Activated CD8-positive, alpha-beta T cell treated with anti-CD3 and anti-CD28 coated beads, Interleukin-2, amount 10 ng/mL, durations not matched to agents 7 days and 5 days (primary cell): Measurements from ENCODE around the gene LMAN1L. TPM values are rescaled to one million over a fixed set of nuclear protein-coding genes. Genes with fewer than 3 reads are reported as not detected.

Experiments
- ATAC-seq: fragments of 150-1000 bp; cut with Tn5 transposase; one replicate; pipeline ENCODE4 v1.10.0; 2021; ENCODE audit warnings: moderate library complexity
- CTCF ChIA-PET: fragments of 350-600 bp; sonication (Branson Sonifier 250); formaldehyde crosslinking; loops from one replicate; lab custom pipeline; 2021; ENCODE audit warnings: antibody characterized with exemption; lab: Charles Lee
- POLR2A ChIA-PET: fragments of 350-600 bp; sonication (Branson Sonifier 250); formaldehyde crosslinking; loops from one replicate; lab custom pipeline; 2021; ENCODE audit warnings: antibody characterized with exemption; lab: Charles Lee
- DNase-seq: peaks from one replicate; pipeline ENCODE4 v3.0.0-alpha.2; 2020
- H3K27ac Mint-ChIP-seq: one replicate; pipeline ENCODE4 v1.8.0; 2021; ENCODE audit warnings: mild to moderate bottlenecking, mixed read lengths
- H3K27me3 Mint-ChIP-seq: one replicate; pipeline ENCODE4 v1.8.0; 2021; ENCODE audit warnings: low read depth, mixed read lengths
- H3K36me3 Mint-ChIP-seq: one replicate; pipeline ENCODE4 v1.8.0; 2021; ENCODE audit warnings: low read depth, mixed read lengths
- H3K4me1 Mint-ChIP-seq: one replicate; pipeline ENCODE4 v1.8.0; 2021; ENCODE audit warnings: low read depth, mixed read lengths
- H3K4me3 Mint-ChIP-seq: one replicate; pipeline ENCODE4 v1.8.0; 2021; ENCODE audit warnings: mild to moderate bottlenecking, mixed read lengths
- H3K9me3 Mint-ChIP-seq: one replicate; pipeline ENCODE4 v1.8.0; 2022; ENCODE audit warnings: mixed read lengths; ENCODE audit not compliant: insufficient read depth
- total RNA-seq, 2 experiments: library from RNA; stranded (reverse); gene quantifications; one replicate each; pipeline ENCODE4 v1.2.3, GENCODE V29; 2021

LMAN1L gene
- total RNA-seq, 2 experiments from 2014 or later, result 0.47 to 1.0 TPM

DNA sequence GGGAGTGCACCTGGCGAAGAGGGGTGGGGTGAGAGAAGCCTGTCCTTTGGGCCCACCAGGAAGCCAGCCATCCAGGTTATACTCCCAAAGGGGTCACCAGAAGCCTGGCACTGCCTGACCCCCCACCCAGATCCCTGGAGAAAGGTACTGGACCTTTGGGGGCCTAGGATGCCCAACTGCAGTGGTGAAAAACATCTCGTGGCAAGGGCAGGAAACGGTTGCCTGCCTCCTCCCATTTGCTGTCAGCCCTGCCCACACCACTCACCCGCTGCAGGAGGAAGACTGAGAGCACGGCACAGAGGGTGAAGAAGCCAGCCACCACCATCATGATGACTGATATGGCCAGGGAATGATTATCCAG is 32.6 kb downstream of the LMAN1L start:
- ChIA-PET CTCF (interaction anchor here (0.6 to 8.4 kb wide), 15 partner anchors 13 to 210 kb away, joined by 3 to 75 read pairs (median 5); partner anchors contain the start of genes COX5A, FAM219B and SCAMP2), POLR2A (interaction anchor here (0.6 to 3.4 kb wide), 14 partner anchors 13 to 457 kb away, joined by 3 to 24 read pairs (median 4); partner anchors contain the start of genes COX5A, CPLX3, CSK and MPI)
- Mint-ChIP-seq H3K36me3 (peaks cover 64% of the 10 kb centered on the region), H3K9me3 (no peaks in the 10 kb centered on the region), H3K4me1 (peaks cover 49% of the 10 kb centered on the region), H3K27me3 (no peaks in the 10 kb centered on the region), H3K27ac (peak overlapping the region; percentile 93), H3K4me3 (peak overlapping the region; percentile 46)
- ATAC-seq (peak; percentile 54), DNase-seq (peak; percentile 80)

DNA sequence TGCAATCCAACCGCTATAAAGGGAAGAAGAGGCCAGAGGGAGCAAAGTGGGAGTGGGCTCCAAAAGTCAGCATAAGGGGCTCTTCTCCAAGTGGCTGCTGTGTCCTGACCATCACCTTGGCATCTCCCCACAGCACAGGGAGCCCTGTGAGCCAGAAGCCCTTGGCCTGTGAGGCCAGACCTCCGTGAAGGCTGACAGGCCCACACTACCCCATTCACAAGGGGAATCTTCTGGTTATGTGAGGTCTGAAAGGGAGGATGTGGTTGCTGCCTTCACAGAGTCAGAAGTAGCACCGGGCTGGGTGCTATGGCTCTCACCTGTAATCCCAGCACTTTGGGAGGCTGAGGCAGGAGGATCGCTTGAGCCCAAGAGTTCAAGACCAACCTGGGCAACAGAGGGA is 32.9 kb downstream of the LMAN1L start:
- CTCF ChIA-PET, result interaction anchor here (0.9 to 8.4 kb wide), 7 partner anchors 22 to 211 kb away, joined by 3 to 75 read pairs (median 5); no protein-coding TSS in a partner anchor
- Mint-ChIP-seq H3K27me3 (no peaks in the 10 kb centered on the region), H3K4me3 (peak overlapping the region; percentile 46), H3K27ac (peak overlapping the region; percentile 93), H3K36me3 (peaks cover 64% of the 10 kb centered on the region), H3K4me1 (peaks cover 49% of the 10 kb centered on the region), H3K9me3 (no peaks in the 10 kb centered on the region)
- POLR2A ChIA-PET, result interaction anchor here (0.6 to 3.4 kb wide), 7 partner anchors 24 to 457 kb away, joined by 3 to 24 read pairs (median 3); partner anchors contain the start of genes COX5A, MPI and PPCDC
- DNase-seq (peak; percentile 63), ATAC-seq (peak; percentile 15)

DNA sequence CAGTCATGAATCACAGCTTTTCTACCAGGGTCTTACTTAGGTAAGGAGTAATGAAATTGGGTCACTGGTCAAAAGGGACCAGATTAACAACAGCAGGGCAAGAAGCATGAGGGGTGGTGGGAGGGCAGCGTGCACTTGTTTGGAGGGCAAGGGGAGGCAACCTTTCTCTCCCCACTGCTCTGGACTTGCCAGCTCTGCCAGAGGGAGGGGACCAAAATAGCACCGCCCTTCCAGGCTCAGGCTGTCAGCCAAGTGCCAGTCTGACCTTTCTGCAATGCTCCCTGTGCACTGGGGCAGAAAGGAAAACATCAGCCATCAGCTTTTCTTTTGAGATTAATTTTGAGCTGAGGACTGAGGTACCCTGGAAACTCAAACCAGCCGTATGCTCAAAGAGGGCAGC is 34.8 kb downstream of the LMAN1L start:
- Mint-ChIP-seq H3K4me1 (peaks cover 32% of the 10 kb centered on the region), H3K4me3 (no peak overlapping the region), H3K27ac (peak overlapping the region; percentile 67), H3K36me3 (peaks cover 60% of the 10 kb centered on the region), H3K27me3 (no peaks in the 10 kb centered on the region), H3K9me3 (no peaks in the 10 kb centered on the region)
- CTCF ChIA-PET, result interaction anchor here (2.3 to 8.4 kb wide), 3 partner anchors 23 to 79 kb away, joined by 6 to 75 read pairs (median 26); no protein-coding TSS in a partner anchor
- DNase-seq (no peak), ATAC-seq (no peak)
- POLR2A ChIA-PET, result interaction anchor here (2.4 kb wide), 1 partner anchor 11 kb away, joined by 8 read pairs; no protein-coding TSS in a partner anchor

DNA sequence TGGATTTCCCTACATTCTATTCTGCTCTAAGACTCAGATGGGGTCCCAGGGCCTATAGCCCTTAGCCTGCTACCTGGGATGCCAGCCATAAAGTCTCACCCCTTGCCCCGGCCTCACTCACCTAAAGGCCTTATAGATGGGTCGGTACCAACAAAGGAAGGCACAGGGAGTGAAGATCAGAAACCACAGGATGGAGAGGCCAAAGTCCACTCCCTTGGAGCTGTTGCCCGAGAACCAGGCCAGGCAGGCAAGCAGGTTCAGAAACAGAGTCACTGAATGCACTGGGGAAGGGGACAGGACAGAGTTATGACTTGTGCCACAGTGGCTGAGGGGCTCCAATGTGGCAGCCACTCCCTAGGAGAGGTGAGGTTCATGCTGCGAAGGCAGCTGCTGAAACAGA is 37.8 kb downstream of the LMAN1L start:
- Mint-ChIP-seq H3K27me3 (no peaks in the 10 kb centered on the region), H3K36me3 (peaks cover 54% of the 10 kb centered on the region), H3K4me1 (peaks cover 11% of the 10 kb centered on the region), H3K27ac (no peak overlapping the region), H3K9me3 (no peaks in the 10 kb centered on the region), H3K4me3 (no peak overlapping the region)
- POLR2A ChIA-PET, result no interaction called here
- DNase-seq, result no peak
- ATAC-seq, result no peak
- CTCF ChIA-PET, result interaction anchor here (1.4 kb wide), 1 partner anchor 51 kb away, joined by 3 read pairs; no protein-coding TSS in a partner anchor

DNA sequence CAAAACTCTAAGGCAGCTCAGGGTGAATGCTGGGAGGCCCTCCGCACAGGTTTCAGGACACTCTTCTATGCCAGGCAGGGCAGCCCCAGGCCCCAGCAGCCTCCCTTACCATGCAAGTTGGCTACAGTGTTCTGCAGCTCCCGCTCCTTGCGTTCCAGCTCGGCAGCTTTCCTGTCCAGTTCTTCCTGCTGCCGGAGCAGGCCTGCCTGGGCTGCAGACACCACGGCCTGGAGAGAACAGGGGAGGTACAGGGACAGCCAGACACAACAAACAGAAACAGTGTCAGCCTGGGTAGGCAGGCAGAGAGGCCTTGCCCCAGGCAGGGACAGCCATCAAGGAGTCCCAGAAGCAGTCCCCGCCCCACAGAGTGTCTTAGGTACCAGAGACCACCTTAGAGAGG is 39.3 kb downstream of the LMAN1L start:
- CTCF ChIA-PET, result interaction anchor here (0.8 kb wide), 1 partner anchor 50 kb away, joined by 4 read pairs; no protein-coding TSS in a partner anchor
- H3K27ac Mint-ChIP-seq, result no peak overlapping the region
- DNase-seq, result no peak
- no peak overlapping the region for H3K4me3 Mint-ChIP-seq
- H3K27me3 Mint-ChIP-seq, result no peaks in the 10 kb centered on the region
- no peak for ATAC-seq
- POLR2A ChIA-PET, result interaction anchor here (0.6 kb wide), 1 partner anchor 21 kb away, joined by 3 read pairs; the partner anchor contains the start of gene SCAMP2
- H3K9me3 Mint-ChIP-seq, result no peaks in the 10 kb centered on the region
- peaks cover 9% of the 10 kb centered on the region for H3K4me1 Mint-ChIP-seq
- peaks cover 51% of the 10 kb centered on the region for H3K36me3 Mint-ChIP-seq

DNA sequence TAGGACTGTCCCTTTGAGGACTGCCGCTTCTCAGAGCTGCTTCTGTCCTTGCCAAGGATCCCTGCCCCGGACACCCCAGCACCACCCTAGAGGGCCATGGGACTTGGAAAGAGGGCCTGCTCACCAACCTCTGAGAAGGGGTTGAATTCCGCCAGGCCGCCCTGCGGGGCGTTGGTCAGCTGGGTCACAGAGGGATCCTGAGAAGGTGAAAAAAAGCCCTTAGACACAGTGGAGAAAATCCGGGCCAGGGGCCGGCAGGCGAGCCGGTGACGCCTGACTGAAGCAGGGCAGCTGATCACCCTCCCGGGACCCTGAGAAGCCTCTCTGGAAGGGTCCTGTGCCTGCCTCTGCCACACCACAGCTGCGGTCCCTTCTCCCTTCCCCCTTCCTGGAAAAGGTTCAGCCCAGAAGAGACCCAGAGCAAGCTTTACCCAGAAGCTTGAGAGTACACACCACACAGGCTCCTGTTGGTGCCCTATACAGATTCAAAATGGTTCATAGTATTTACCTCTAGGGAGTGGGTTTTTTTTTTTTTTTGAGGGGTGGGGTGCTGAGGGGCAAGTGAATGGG is 41.9 kb downstream of the LMAN1L start:
- peaks cover 35% of the 10 kb centered on the region for H3K4me1 Mint-ChIP-seq
- POLR2A ChIA-PET, result interaction anchor here (1.2 kb wide), 1 partner anchor 9 kb away, joined by 4 read pairs; no protein-coding TSS in a partner anchor
- no peak overlapping the region for H3K4me3 Mint-ChIP-seq
- no peak overlapping the region for H3K27ac Mint-ChIP-seq
- CTCF ChIA-PET, result interaction anchor here (6.4 kb wide), 1 partner anchor 48 kb away, joined by 55 read pairs; no protein-coding TSS in a partner anchor
- no peaks in the 10 kb centered on the region for H3K9me3 Mint-ChIP-seq
- H3K36me3 Mint-ChIP-seq, result peaks cover 42% of the 10 kb centered on the region
- DNase-seq (no peak), ATAC-seq (no peak)
- no peaks in the 10 kb centered on the region for H3K27me3 Mint-ChIP-seq

DNA sequence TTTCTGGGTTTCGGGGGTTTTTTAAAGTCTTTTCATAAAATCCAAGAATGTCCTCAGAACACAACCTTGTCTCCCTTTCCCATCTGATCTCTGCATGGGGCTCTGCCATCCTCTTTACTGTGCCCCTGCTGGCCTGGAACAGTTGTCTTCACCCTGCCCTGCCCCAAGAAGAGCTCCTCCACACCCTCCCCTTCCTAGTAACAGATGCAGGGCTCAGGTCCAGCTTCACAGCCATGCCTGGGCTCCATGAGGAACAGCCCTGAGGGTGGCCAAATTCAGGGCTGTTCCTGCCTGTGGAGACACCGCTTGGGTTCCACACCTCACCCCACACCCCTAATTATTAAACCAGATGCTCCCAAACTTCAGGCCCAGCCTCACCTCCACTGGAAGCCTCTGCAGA is 43.2 kb downstream of the LMAN1L start:
- DNase-seq (no peak), ATAC-seq (no peak)
- peak overlapping the region; percentile 69 for H3K27ac Mint-ChIP-seq
- H3K4me3 Mint-ChIP-seq, result no peak overlapping the region
- peaks cover 38% of the 10 kb centered on the region for H3K4me1 Mint-ChIP-seq
- no peaks in the 10 kb centered on the region for H3K9me3 Mint-ChIP-seq
- no peaks in the 10 kb centered on the region for H3K27me3 Mint-ChIP-seq
- ChIA-PET POLR2A (interaction anchor here (1.0 to 4.5 kb wide), 2 partner anchors 14 to 18 kb away, joined by 4 to 33 read pairs; no protein-coding TSS in a partner anchor), CTCF (interaction anchor here (0.7 to 6.4 kb wide), 5 partner anchors 35 to 95 kb away, joined by 3 to 55 read pairs (median 3); partner anchors contain the start of gene MPI)
- peaks cover 39% of the 10 kb centered on the region for H3K36me3 Mint-ChIP-seq

DNA sequence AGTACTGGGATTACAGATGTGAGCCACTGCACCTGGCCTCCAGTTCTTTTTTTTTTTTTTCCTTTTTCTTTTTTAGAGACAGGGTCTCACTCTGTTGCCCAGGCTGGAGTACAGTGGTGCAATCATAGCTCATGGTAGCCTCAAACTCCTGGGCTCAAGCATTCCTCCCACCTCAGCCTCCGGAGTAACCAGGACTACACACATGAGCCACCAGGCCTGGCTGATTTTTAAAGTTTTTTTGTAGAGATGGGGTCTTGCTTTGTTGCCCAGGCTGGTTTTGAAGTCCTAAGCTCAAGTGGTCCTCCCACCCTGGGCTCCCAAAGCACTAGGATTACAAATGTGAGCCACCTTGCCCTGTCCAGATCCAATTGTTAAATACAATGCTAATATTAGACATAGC is 43.9 kb downstream of the LMAN1L start:
- H3K4me1 Mint-ChIP-seq, result peaks cover 41% of the 10 kb centered on the region
- no peaks in the 10 kb centered on the region for H3K9me3 Mint-ChIP-seq
- H3K27ac Mint-ChIP-seq, result peak overlapping the region; percentile 87
- ATAC-seq, result no peak
- H3K27me3 Mint-ChIP-seq, result no peaks in the 10 kb centered on the region
- H3K4me3 Mint-ChIP-seq, result no peak overlapping the region
- no peak for DNase-seq
- peaks cover 36% of the 10 kb centered on the region for H3K36me3 Mint-ChIP-seq
- ChIA-PET POLR2A (interaction anchor here (0.6 to 4.5 kb wide), 2 partner anchors 13 to 116 kb away, joined by 3 to 33 read pairs; no protein-coding TSS in a partner anchor), CTCF (interaction anchor here (0.7 to 6.4 kb wide), 5 partner anchors 34 to 88 kb away, joined by 3 to 55 read pairs (median 3); partner anchors contain the start of gene MPI)

DNA sequence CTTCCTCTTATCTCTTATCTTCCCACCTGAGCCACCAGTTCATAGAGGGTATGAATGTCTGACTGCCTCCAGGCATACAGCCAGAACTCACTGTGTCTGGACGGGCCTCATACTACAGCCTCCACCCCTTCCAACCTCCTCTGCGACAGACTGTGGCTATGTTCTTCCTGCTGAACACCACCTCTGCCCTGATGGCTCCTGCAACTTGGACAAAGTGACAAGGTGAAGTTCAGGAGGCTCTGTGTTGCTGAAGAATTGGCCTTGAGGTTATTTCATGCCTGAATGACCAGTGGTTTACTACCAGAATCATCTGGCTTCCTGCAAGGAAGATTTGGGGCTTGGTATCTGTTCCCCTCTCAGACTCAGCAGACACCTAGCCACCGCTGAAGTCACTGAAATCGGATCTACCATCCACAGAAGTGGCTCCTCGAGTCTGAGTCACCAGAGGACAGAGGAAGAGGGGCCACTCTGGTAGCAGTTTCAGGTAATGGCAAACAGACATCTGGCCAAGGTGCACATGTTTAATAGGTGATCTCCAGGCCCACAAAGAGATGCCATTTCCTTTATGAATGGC is 44.5 kb downstream of the LMAN1L start:
- CTCF ChIA-PET, result interaction anchor here (1.1 to 6.4 kb wide), 10 partner anchors 8 to 86 kb away, joined by 3 to 55 read pairs (median 6); partner anchors contain the start of genes MPI and ULK3
- peak overlapping the region; percentile 87 for H3K27ac Mint-ChIP-seq
- H3K4me1 Mint-ChIP-seq, result peaks cover 41% of the 10 kb centered on the region
- ATAC-seq (peak; percentile 38), DNase-seq (no peak)
- H3K4me3 Mint-ChIP-seq, result no peak overlapping the region
- H3K27me3 Mint-ChIP-seq, result no peaks in the 10 kb centered on the region
- H3K9me3 Mint-ChIP-seq, result no peaks in the 10 kb centered on the region
- POLR2A ChIA-PET, result interaction anchor here (0.6 to 4.5 kb wide), 5 partner anchors 10 to 116 kb away, joined by 3 to 33 read pairs (median 5); partner anchors contain the start of gene FAM219B
- H3K36me3 Mint-ChIP-seq, result peaks cover 31% of the 10 kb centered on the region

DNA sequence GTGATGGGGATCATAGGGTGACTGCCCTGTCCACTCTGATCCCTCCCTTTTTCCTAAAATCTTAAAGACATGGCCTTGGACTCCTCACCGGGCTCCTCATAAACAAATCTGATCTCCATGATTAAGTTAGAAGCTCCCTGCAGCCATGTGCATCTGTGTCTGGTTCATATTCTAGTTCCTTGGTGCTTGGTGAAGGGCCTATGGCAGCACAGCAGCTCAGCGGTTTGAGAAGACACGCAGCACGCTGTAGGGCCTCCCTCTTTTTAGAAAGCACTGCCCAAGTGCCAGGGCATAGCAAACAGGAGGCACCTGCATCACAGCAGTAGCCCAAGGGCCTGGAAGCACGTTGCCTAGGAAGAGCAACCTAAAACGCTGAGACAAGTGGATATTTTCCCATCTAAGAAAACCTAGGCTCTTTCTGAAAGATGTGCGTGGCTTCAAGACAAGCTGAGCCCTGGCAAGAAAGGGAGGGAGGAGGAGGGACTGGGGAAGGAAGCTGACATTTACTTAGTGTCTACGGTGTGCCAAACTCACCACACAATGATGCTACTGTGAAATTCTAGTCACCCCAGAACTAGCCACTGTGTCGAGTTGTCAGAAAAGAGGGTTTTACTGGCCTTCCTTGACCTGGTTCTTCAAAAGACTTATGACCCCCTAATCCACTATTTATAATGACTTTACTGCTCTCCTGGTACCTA is 45.2 kb downstream of the LMAN1L start:
- Mint-ChIP-seq H3K4me1 (peaks cover 42% of the 10 kb centered on the region), H3K4me3 (peak overlapping the region; percentile 8), H3K27ac (peak overlapping the region; percentile 87), H3K9me3 (no peaks in the 10 kb centered on the region), H3K36me3 (peaks cover 28% of the 10 kb centered on the region), H3K27me3 (no peaks in the 10 kb centered on the region)
- DNase-seq (peak; percentile 41), ATAC-seq (peak; percentile 60)
- CTCF ChIA-PET, result interaction anchor here (0.7 to 6.4 kb wide), 10 partner anchors 9 to 89 kb away, joined by 3 to 55 read pairs (median 6); partner anchors contain the start of gene ULK3
- POLR2A ChIA-PET, result interaction anchor here (0.9 to 4.5 kb wide), 7 partner anchors 9 to 70 kb away, joined by 3 to 33 read pairs (median 5); partner anchors contain the start of gene FAM219B
